GM12892 (cell line): Measurements from ENCODE around the gene CRIP2.

Experiments
- POLR2A ChIP-seq: IDR thresholded peaks from 2 replicates; pipeline ENCODE4 v1.6.1; 2011; ENCODE audit warnings: low read depth, low read length, control low read depth
- POLR2AphosphoS5 ChIP-seq: IDR thresholded peaks from 2 replicates; pipeline ENCODE4 v1.6.1; 2011; ENCODE audit warnings: low read depth, low read length, control low read depth
- TAF1 ChIP-seq: IDR thresholded peaks from 2 replicates; pipeline ENCODE4 v1.6.1; 2011; ENCODE audit warnings: low read depth, mild to moderate bottlenecking, control low read depth, low read length, borderline replicate concordance

DNA sequence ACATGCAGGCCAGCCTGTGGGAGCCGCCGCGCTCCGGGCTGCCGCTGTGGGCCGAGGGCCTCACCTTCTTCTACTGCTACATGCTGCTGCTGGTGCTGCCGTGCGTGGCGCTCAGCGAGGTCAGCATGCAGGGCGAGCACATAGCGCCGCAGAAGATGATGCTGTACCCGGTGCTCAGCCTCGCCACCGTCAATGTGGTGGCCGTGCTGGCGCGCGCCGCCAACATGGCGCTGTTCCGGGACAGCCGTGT, 54.6 kb downstream of the CRIP2 start:
- no peak for TF ChIP-seq POLR2A
- no peak for TF ChIP-seq POLR2AphosphoS5
- no peak for TF ChIP-seq TAF1
